ENCODE data around the gene URI1. TPM values are rescaled to one million over a fixed set of nuclear protein-coding genes. Genes with fewer than 3 reads are reported as not detected.
A peak's percentile ranks its signal among the peaks of the same experiment; 100 is the strongest.
"Not testable (repeated sequence)": the region's sequence is repeated elsewhere in the genome, so short reads cannot be mapped to it uniquely, and the experiment has no call there.

The URI1 gene
- total and polyA plus RNA-seq, 3 experiments from 2014 or later: 35.6 to 76.9 (median 71.6) TPM

- H3K36me3 Mint-ChIP-seq: peaks cover 0 to 19% (median 6%) of the 10 kb centered on the region in 3 donors
- peak overlapping the region in 2 of 8 donors; percentile 15 to 32 for H3K27ac Mint-ChIP-seq
- H3K27me3 Mint-ChIP-seq: no peaks in the 10 kb centered on the region
- POLR2A ChIA-PET: no interaction called here
- peak overlapping the region in 1 of 7 donors; percentile 6 for H3K4me3 Mint-ChIP-seq
- peaks cover 51 to 85% (median 83%) of the 10 kb centered on the region in 3 donors for H3K4me1 Mint-ChIP-seq
- no peak overlapping the region for H3K27ac ChIP-seq (ENCODE audit: low read depth, low read length)
- peaks cover 27% of the 10 kb centered on the region for H3K4me1 ChIP-seq (ENCODE audit: insufficient read depth, low read length)
- no peaks in the 10 kb centered on the region for H3K27me3 ChIP-seq (ENCODE audit: insufficient read depth, low read length, poor library complexity, severe bottlenecking)
- H3K4me3 ChIP-seq (ENCODE audit: low read length): no peak overlapping the region
- H3K9me3 Mint-ChIP-seq: no peaks in the 10 kb centered on the region
- H3K9me3 ChIP-seq (ENCODE audit: low read length): no peaks in the 10 kb centered on the region
- DNase-seq: no peak
- no peaks in the 10 kb centered on the region for H3K36me3 ChIP-seq (ENCODE audit: insufficient read depth, low read length)
- CTCF ChIA-PET: no interaction called here
These were observed 11.6 kb downstream of the URI1 start for GRCh38 chr19:29953352-29954247.

- Histone ChIP-seq H3K4me3 (ENCODE audit: low read length) (no peak overlapping the region), H3K36me3 (ENCODE audit: insufficient read depth, low read length) (no peaks in the 10 kb centered on the region), H3K27ac (ENCODE audit: low read depth, low read length) (no peak overlapping the region), H3K9me3 (ENCODE audit: low read length) (no peaks in the 10 kb centered on the region), H3K27me3 (ENCODE audit: insufficient read depth, low read length, poor library complexity, severe bottlenecking) (no peaks in the 10 kb centered on the region), H3K4me1 (ENCODE audit: insufficient read depth, low read length) (peaks cover 16% of the 10 kb centered on the region)
- no peaks in the 10 kb centered on the region for H3K27me3 Mint-ChIP-seq
- H3K36me3 Mint-ChIP-seq: peaks cover 3 to 17% (median 7%) of the 10 kb centered on the region in 3 donors
- no peak overlapping the region for H3K27ac Mint-ChIP-seq
- peaks cover 0 to 3% (median 0%) of the 10 kb centered on the region in 5 donors for H3K9me3 Mint-ChIP-seq
- ChIA-PET POLR2A (no interaction called here), CTCF (no interaction called here)
- peaks cover 52 to 87% (median 86%) of the 10 kb centered on the region in 3 donors for H3K4me1 Mint-ChIP-seq
- H3K4me3 Mint-ChIP-seq: peak overlapping the region in 2 of 7 donors; percentile 18 to 19
- DNase-seq: no peak
These were observed 14.8 kb downstream of the URI1 start for GRCh38 chr19:29956855-29957254.

- H3K4me1 Mint-ChIP-seq: peaks cover 68 to 95% (median 95%) of the 10 kb centered on the region in 3 donors
These were observed 19.3 kb downstream of the URI1 start for GRCh38 chr19:29961311-29961710.

GRCh38 chr19:29962793-29963192 lies 20.8 kb downstream of the URI1 start:
- CTCF ChIA-PET: no interaction called here
- Mint-ChIP-seq H3K36me3 (peaks cover 3 to 8% (median 4%) of the 10 kb centered on the region in 3 donors), H3K4me3 (peak overlapping the region in 4 of 7 donors; percentile 3 to 30 (median 20)), H3K27me3 (no peaks in the 10 kb centered on the region), H3K27ac (peak overlapping the region in 1 of 8 donors; percentile 3), H3K9me3 (peaks cover 0 to 3% (median 0%) of the 10 kb centered on the region in 5 donors), H3K4me1 (peaks cover 77 to 95% (median 95%) of the 10 kb centered on the region in 3 donors)
- Histone ChIP-seq H3K27ac (ENCODE audit: low read depth, low read length) (no peak overlapping the region), H3K27me3 (ENCODE audit: insufficient read depth, low read length, poor library complexity, severe bottlenecking) (no peaks in the 10 kb centered on the region), H3K36me3 (ENCODE audit: insufficient read depth, low read length) (no peaks in the 10 kb centered on the region), H3K9me3 (ENCODE audit: low read length) (no peaks in the 10 kb centered on the region), H3K4me3 (ENCODE audit: low read length) (no peak overlapping the region), H3K4me1 (ENCODE audit: insufficient read depth, low read length) (peaks cover 49% of the 10 kb centered on the region)
- no peak for DNase-seq
- POLR2A ChIA-PET: no interaction called here

More at GRCh38 chr19:29961311-29961710, 19.3 kb downstream of the URI1 start:
- H3K9me3 Mint-ChIP-seq: peaks cover 0 to 3% (median 0%) of the 10 kb centered on the region in 5 donors
- H3K36me3 Mint-ChIP-seq: peaks cover 3 to 17% (median 7%) of the 10 kb centered on the region in 3 donors
- Histone ChIP-seq H3K27ac (ENCODE audit: low read depth, low read length) (no peak overlapping the region), H3K9me3 (ENCODE audit: low read length) (no peaks in the 10 kb centered on the region), H3K4me1 (ENCODE audit: insufficient read depth, low read length) (peaks cover 34% of the 10 kb centered on the region), H3K36me3 (ENCODE audit: insufficient read depth, low read length) (no peaks in the 10 kb centered on the region), H3K4me3 (ENCODE audit: low read length) (no peak overlapping the region), H3K27me3 (ENCODE audit: insufficient read depth, low read length, poor library complexity, severe bottlenecking) (no peaks in the 10 kb centered on the region)
- DNase-seq: no peak
- CTCF ChIA-PET: no interaction called here
- H3K4me3 Mint-ChIP-seq: peak overlapping the region in 1 of 7 donors; percentile 4
- POLR2A ChIA-PET: no interaction called here
- H3K27me3 Mint-ChIP-seq: no peaks in the 10 kb centered on the region
- H3K27ac Mint-ChIP-seq: peak overlapping the region in 1 of 8 donors; percentile 63

- H3K4me3 Mint-ChIP-seq: peak overlapping the region in 3 of 7 donors; percentile 27 to 39 (median 33)
- no peak overlapping the region for H3K27ac ChIP-seq (ENCODE audit: low read depth, low read length)
- no peak overlapping the region for H3K4me3 ChIP-seq (ENCODE audit: low read length)
- H3K4me1 Mint-ChIP-seq: peaks cover 75 to 92% (median 90%) of the 10 kb centered on the region in 3 donors
- peaks cover 0 to 3% (median 0%) of the 10 kb centered on the region in 5 donors for H3K9me3 Mint-ChIP-seq
- H3K27me3 ChIP-seq (ENCODE audit: insufficient read depth, low read length, poor library complexity, severe bottlenecking): no peaks in the 10 kb centered on the region
- POLR2A ChIA-PET: interaction anchor here (0.7 kb wide), 1 partner anchor 9 kb away, joined by 4 read pairs; no protein-coding TSS in a partner anchor
- CTCF ChIA-PET: no interaction called here
- H3K36me3 ChIP-seq (ENCODE audit: insufficient read depth, low read length): no peaks in the 10 kb centered on the region
- H3K9me3 ChIP-seq (ENCODE audit: low read length): no peaks in the 10 kb centered on the region
- no peaks in the 10 kb centered on the region for H3K27me3 Mint-ChIP-seq
- no peak for DNase-seq
- peaks cover 3 to 8% (median 4%) of the 10 kb centered on the region in 3 donors for H3K36me3 Mint-ChIP-seq
- H3K27ac Mint-ChIP-seq: peak overlapping the region in 3 of 8 donors; percentile 19 to 52 (median 44)
- peaks cover 50% of the 10 kb centered on the region for H3K4me1 ChIP-seq (ENCODE audit: insufficient read depth, low read length)
These were observed 21.5 kb downstream of the URI1 start for GRCh38 chr19:29963576-29963975.

DNA sequence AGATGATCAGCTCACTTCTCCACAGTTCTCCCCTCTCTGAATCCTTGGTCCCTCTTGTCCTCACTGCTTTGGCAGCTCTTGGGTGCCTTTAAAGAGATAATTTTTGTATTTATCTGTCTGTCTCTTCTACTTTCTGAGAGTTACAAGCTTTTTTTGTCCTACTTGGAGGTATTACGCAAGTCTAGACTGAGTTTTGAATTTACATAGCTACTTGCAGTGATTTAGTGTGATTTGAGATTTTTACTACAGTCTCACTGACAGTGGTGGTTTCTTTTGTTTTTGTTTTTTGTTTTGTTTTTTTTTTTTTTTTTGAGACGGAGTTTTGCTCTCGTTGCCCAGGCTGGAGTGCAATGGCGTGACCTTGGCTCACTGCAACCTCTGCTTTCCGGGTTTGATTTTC lies 22.1 kb downstream of the URI1 start:
- Mint-ChIP-seq H3K27me3 (no peaks in the 10 kb centered on the region), H3K27ac (peak overlapping the region in 2 of 8 donors; percentile 44 to 84), H3K4me3 (peak overlapping the region in 3 of 7 donors; percentile 5 to 39 (median 33)), H3K36me3 (peaks cover 3 to 8% (median 4%) of the 10 kb centered on the region in 3 donors), H3K9me3 (peaks cover 0 to 3% (median 0%) of the 10 kb centered on the region in 5 donors), H3K4me1 (peaks cover 79 to 93% (median 91%) of the 10 kb centered on the region in 3 donors)
- ChIA-PET POLR2A (no interaction called here), CTCF (no interaction called here)
- Histone ChIP-seq H3K27me3 (ENCODE audit: insufficient read depth, low read length, poor library complexity, severe bottlenecking) (no peaks in the 10 kb centered on the region), H3K36me3 (ENCODE audit: insufficient read depth, low read length) (no peaks in the 10 kb centered on the region), H3K4me1 (ENCODE audit: insufficient read depth, low read length) (peaks cover 50% of the 10 kb centered on the region), H3K9me3 (ENCODE audit: low read length) (no peaks in the 10 kb centered on the region), H3K27ac (ENCODE audit: low read depth, low read length) (no peak overlapping the region), H3K4me3 (ENCODE audit: low read length) (no peak overlapping the region)
- no peak for DNase-seq

DNA sequence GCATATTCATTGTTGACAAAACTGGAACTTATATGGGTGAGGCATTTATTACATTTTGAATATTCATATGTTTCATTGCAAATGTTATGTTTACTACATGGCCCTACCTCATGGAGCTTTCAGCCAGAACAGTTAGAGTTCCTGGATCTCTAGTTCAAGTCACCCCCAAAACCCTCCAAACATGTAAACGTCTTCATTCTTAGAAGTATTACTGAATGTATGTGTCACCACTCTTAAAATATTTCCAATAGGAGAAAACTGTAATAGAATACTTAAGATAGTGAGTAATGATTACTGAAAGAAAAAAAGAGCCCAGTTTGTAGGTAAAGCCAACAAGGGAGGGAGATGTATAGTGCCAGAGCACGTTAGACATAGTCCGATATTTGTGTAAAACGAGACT lies 23.5 kb downstream of the URI1 start:
- ChIA-PET CTCF (no interaction called here), POLR2A (no interaction called here)
- H3K27ac ChIP-seq (ENCODE audit: low read depth, low read length): no peak overlapping the region
- H3K4me3 Mint-ChIP-seq: peak overlapping the region in 2 of 7 donors; percentile 24 to 47
- peaks cover 50% of the 10 kb centered on the region for H3K4me1 ChIP-seq (ENCODE audit: insufficient read depth, low read length)
- H3K4me1 Mint-ChIP-seq: peaks cover 79 to 93% (median 91%) of the 10 kb centered on the region in 3 donors
- H3K27me3 ChIP-seq (ENCODE audit: insufficient read depth, low read length, poor library complexity, severe bottlenecking): no peaks in the 10 kb centered on the region
- no peaks in the 10 kb centered on the region for H3K36me3 ChIP-seq (ENCODE audit: insufficient read depth, low read length)
- peak overlapping the region in 4 of 8 donors; percentile 6 to 47 (median 32) for H3K27ac Mint-ChIP-seq
- no peak for DNase-seq
- peaks cover 0 to 3% (median 0%) of the 10 kb centered on the region in 5 donors for H3K9me3 Mint-ChIP-seq
- no peaks in the 10 kb centered on the region for H3K27me3 Mint-ChIP-seq
- H3K4me3 ChIP-seq (ENCODE audit: low read length): no peak overlapping the region
- H3K9me3 ChIP-seq (ENCODE audit: low read length): no peaks in the 10 kb centered on the region
- H3K36me3 Mint-ChIP-seq: peaks cover 3 to 4% (median 3%) of the 10 kb centered on the region in 3 donors

- H3K36me3 Mint-ChIP-seq; H3K36me3 ChIP-seq (ENCODE audit: insufficient read depth, low read length); H3K4me3 ChIP-seq (ENCODE audit: low read length); H3K27me3 Mint-ChIP-seq; H3K9me3 Mint-ChIP-seq; H3K27me3 ChIP-seq (ENCODE audit: insufficient read depth, low read length, poor library complexity, severe bottlenecking); H3K27ac ChIP-seq (ENCODE audit: low read depth, low read length); POLR2A ChIA-PET; H3K9me3 ChIP-seq (ENCODE audit: low read length); DNase-seq: not testable (repeated sequence)
- Mint-ChIP-seq H3K4me1 (peaks cover 80 to 96% (median 92%) of the 10 kb centered on the region in 3 donors), H3K27ac (peak overlapping the region in 3 of 8 donors; percentile 26 to 66 (median 58)), H3K4me3 (peak overlapping the region in 3 of 7 donors; percentile 13 to 69 (median 51))
- peaks cover 56% of the 10 kb centered on the region for H3K4me1 ChIP-seq (ENCODE audit: insufficient read depth, low read length)
- CTCF ChIA-PET: interaction anchor here (1.5 kb wide), 1 partner anchor 24 kb away, joined by 10 read pairs; the partner anchor contains the start of gene URI1
These were observed 24.1 kb downstream of the URI1 start for GRCh38 chr19:29966142-29966541.
